SK-N-SH treated with all-trans-retinoic acid at 6 μM for 48 hours (cell line): ENCODE results near the gene THEMIS.

ENCODE experiments used
- ATAC-seq: fragments of 200-7000 bp; cut with Tn5 transposase; 3 replicates; pipeline ENCODE4 v1.9.1; 2020; ENCODE audit warnings: mild to moderate bottlenecking, moderate library complexity
- ARNTL ChIP-seq: fragments of 450-650 bp; formaldehyde crosslinking; IDR thresholded peaks from 2 replicates; pipeline ENCODE4 v1.5.0; 2020; ENCODE audit warnings: low read depth, mild to moderate bottlenecking, moderate library complexity, borderline replicate concordance
- BACH2 ChIP-seq: fragments of 250-450 bp; sonication (Bioruptor Pico); IDR thresholded peaks from 2 replicates; pipeline ENCODE4 v1.9.0; 2021; ENCODE audit warnings: mild to moderate bottlenecking, borderline replicate concordance
- CSDC2 ChIP-seq: fragments of 250-450 bp; sonication (Bioruptor Pico); IDR thresholded peaks from 2 replicates; pipeline ENCODE4 v1.5.0; 2020; ENCODE audit warnings: mild to moderate bottlenecking, moderate library complexity
- ESRRG ChIP-seq: fragments of 250-450 bp; sonication (Bioruptor Pico); IDR thresholded peaks from 2 replicates; pipeline ENCODE4 v1.6.1; 2021; ENCODE audit warnings: mild to moderate bottlenecking
- GLIS3 ChIP-seq: fragments of 250-450 bp; sonication (Bioruptor Pico); IDR thresholded peaks from 2 replicates; pipeline ENCODE4 v1.5.0; 2020; ENCODE audit warnings: mild to moderate bottlenecking, moderate library complexity
- ISL1 ChIP-seq: fragments of 250-450 bp; sonication (Bioruptor Pico); IDR thresholded peaks from 2 replicates; pipeline ENCODE4 v2.1.2; 2022; ENCODE audit warnings: mild to moderate bottlenecking, moderate library complexity
- OSR1 ChIP-seq: fragments of 250-450 bp; sonication (Bioruptor Pico); IDR thresholded peaks from 2 replicates; pipeline ENCODE4 v1.8.0; 2022; ENCODE audit warnings: moderate library complexity, mild to moderate bottlenecking, inconsistent platforms
- RARB ChIP-seq: fragments of 250-450 bp; sonication (Bioruptor Pico); IDR thresholded peaks from 2 replicates; pipeline ENCODE4 v1.8.0; 2021; ENCODE audit warnings: mild to moderate bottlenecking, moderate library complexity
- SNAI2 ChIP-seq: fragments of 250-450 bp; sonication (Bioruptor Pico); IDR thresholded peaks from 2 replicates; pipeline ENCODE4 v1.5.0; 2020; ENCODE audit warnings: mild to moderate bottlenecking, moderate library complexity
- TCF4 ChIP-seq: fragments of 250-450 bp; sonication (Bioruptor Pico); IDR thresholded peaks from 2 replicates; pipeline ENCODE4 v1.8.0; 2021; ENCODE audit warnings: mild to moderate bottlenecking, moderate library complexity, borderline replicate concordance
- ZC3H10 ChIP-seq: fragments of 250-450 bp; sonication (Bioruptor Pico); IDR thresholded peaks from 2 replicates; pipeline ENCODE4 v1.5.1; 2021; ENCODE audit warnings: mild to moderate bottlenecking, moderate library complexity
- ZFP3 ChIP-seq: fragments of 250-450 bp; sonication (Bioruptor Pico); IDR thresholded peaks from 2 replicates; pipeline ENCODE4 v1.5.0; 2020; ENCODE audit warnings: mild to moderate bottlenecking, moderate library complexity
- ZFP30 ChIP-seq: fragments of 450-650 bp; formaldehyde crosslinking; IDR thresholded peaks from 2 replicates; pipeline ENCODE4 v1.5.0; 2022; ENCODE audit warnings: mild to moderate bottlenecking, moderate library complexity
- ZNF565 ChIP-seq: fragments of 450-650 bp; formaldehyde crosslinking; conservative IDR thresholded peaks from 2 replicates; pipeline ENCODE4 v1.5.0; 2020; ENCODE audit warnings: low read depth, mild to moderate bottlenecking, moderate library complexity
- ZNF70 ChIP-seq: fragments of 450-650 bp; formaldehyde crosslinking; IDR thresholded peaks from 2 replicates; pipeline ENCODE4 v1.5.0; 2020; ENCODE audit warnings: mild to moderate bottlenecking, moderate library complexity
- ZNF8 ChIP-seq: fragments of 450-650 bp; formaldehyde crosslinking; IDR thresholded peaks from 2 replicates; pipeline ENCODE4 v1.5.0; 2020; ENCODE audit warnings: mild to moderate bottlenecking, moderate library complexity
- TF ChIP-seq, protein P1 (sequence below): fragments of 250-450 bp; sonication (Bioruptor Pico); IDR thresholded peaks from 2 replicates; pipeline ENCODE4 v1.8.0; 2020; ENCODE audit warnings: mild to moderate bottlenecking, moderate library complexity, borderline replicate concordance
- TF ChIP-seq, protein P2 (sequence below): fragments of 250-450 bp; sonication (Bioruptor Pico); IDR thresholded peaks from 2 replicates; pipeline ENCODE4 v1.5.1; 2021; ENCODE audit warnings: mild to moderate bottlenecking, moderate library complexity
- TF ChIP-seq, protein P3 (sequence below): fragments of 250-450 bp; sonication (Bioruptor Pico); IDR thresholded peaks from 2 replicates; pipeline ENCODE4 v1.8.0; 2021; ENCODE audit warnings: low read depth, mild to moderate bottlenecking, moderate library complexity, borderline replicate concordance
- TF ChIP-seq, protein P4 (sequence below): fragments of 250-450 bp; sonication (Bioruptor Pico); IDR thresholded peaks from 2 replicates; pipeline ENCODE4 v1.5.1; 2020; ENCODE audit warnings: low read depth, mild to moderate bottlenecking, moderate library complexity

THEMIS gene

DNA sequence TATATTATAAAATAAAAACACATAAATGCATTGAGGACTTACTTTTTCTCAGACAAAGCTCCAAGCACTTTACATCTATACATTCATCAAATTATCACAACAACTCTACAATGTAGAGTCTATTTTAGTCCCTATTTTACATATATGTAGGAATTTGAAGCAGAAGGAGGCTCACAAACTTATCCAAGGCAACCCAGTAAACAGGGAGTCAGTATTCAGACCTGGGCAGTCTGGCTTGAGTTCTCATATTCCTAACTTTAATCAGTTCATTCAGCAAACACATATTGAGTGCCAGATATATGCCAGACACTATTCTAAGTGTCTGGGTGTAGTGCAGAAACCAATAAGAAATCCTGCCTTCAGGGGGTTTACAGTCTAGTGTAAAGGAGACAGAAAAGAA lies 194.6 kb downstream of the THEMIS start:
- TF ChIP-seq ZNF565 (no peak), ZNF70 (CRISPR knock-in tag) (no peak), ESRRG (CRISPR knock-in tag) (no peak), ZFP3 (no peak), OSR1 (CRISPR knock-in tag) (no peak), CSDC2 (CRISPR knock-in tag) (no peak), ZFP30 (CRISPR knock-in tag) (no peak), BACH2 (CRISPR knock-in tag) (no peak), ZNF8 (CRISPR knock-in tag) (no peak), ISL1 (no peak), RARB (no peak)
- TF ChIP-seq, protein P1, sequence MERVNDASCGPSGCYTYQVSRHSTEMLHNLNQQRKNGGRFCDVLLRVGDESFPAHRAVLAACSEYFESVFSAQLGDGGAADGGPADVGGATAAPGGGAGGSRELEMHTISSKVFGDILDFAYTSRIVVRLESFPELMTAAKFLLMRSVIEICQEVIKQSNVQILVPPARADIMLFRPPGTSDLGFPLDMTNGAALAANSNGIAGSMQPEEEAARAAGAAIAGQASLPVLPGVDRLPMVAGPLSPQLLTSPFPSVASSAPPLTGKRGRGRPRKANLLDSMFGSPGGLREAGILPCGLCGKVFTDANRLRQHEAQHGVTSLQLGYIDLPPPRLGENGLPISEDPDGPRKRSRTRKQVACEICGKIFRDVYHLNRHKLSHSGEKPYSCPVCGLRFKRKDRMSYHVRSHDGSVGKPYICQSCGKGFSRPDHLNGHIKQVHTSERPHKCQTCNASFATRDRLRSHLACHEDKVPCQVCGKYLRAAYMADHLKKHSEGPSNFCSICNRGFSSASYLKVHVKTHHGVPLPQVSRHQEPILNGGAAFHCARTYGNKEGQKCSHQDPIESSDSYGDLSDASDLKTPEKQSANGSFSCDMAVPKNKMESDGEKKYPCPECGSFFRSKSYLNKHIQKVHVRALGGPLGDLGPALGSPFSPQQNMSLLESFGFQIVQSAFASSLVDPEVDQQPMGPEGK (CRISPR knock-in tag), result no peak
- TF ChIP-seq, protein P2, sequence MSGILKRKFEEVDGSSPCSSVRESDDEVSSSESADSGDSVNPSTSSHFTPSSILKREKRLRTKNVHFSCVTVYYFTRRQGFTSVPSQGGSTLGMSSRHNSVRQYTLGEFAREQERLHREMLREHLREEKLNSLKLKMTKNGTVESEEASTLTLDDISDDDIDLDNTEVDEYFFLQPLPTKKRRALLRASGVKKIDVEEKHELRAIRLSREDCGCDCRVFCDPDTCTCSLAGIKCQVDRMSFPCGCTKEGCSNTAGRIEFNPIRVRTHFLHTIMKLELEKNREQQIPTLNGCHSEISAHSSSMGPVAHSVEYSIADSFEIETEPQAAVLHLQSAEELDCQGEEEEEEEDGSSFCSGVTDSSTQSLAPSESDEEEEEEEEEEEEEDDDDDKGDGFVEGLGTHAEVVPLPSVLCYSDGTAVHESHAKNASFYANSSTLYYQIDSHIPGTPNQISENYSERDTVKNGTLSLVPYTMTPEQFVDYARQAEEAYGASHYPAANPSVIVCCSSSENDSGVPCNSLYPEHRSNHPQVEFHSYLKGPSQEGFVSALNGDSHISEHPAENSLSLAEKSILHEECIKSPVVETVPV (CRISPR knock-in tag), result no peak
- TF ChIP-seq, protein P3, sequence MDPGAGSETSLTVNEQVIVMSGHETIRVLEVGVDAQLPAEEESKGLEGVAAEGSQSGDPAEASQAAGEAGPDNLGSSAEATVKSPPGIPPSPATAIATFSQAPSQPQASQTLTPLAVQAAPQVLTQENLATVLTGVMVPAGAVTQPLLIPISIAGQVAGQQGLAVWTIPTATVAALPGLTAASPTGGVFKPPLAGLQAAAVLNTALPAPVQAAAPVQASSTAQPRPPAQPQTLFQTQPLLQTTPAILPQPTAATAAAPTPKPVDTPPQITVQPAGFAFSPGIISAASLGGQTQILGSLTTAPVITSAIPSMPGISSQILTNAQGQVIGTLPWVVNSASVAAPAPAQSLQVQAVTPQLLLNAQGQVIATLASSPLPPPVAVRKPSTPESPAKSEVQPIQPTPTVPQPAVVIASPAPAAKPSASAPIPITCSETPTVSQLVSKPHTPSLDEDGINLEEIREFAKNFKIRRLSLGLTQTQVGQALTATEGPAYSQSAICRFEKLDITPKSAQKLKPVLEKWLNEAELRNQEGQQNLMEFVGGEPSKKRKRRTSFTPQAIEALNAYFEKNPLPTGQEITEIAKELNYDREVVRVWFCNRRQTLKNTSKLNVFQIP (CRISPR knock-in tag), result no peak
- no peak for ATAC-seq

DNA sequence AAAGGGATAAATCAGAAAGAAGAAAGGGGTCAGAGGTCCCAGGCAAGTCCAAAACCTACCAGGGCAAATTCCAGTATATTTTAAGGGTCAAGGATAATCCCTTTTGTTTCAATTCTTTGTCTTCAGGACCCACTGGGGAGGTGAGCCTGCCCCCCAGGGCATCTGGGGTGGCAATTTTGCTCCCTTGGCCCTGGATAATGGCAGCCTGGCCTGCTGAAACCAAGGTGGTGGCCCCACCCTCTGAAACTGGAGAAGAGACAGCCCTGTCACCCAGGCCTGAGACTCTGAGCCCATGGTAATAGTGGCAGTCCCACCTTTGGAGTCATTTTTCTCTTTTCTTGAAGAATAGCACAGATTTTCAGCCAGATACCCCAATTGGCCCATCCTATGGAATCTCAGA lies 205.8 kb downstream of the THEMIS start:
- no peak for ATAC-seq
- TF ChIP-seq ZFP3 (no peak), CSDC2 (CRISPR knock-in tag) (no peak), ZNF70 (CRISPR knock-in tag) (no peak)
- TF ChIP-seq, protein P3 (CRISPR knock-in tag), result no peak

DNA sequence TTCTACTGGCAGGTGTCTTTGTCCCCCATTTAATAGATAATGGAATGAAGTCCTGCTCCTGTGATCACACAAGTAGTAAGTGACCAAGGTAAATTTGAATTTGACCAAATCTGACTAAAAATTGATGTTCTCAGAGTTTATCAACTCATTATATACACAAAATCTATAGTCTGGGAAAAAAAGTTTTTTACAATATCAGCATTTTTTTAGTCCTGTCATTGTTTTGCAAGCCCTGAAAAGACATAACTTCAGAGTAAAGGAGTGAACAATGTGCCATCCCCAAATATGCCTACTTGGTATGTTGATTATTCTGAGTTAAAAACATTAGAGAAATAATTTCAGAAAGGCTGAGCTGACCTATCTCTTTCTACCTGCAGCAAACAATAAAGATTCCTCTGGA lies 209.7 kb downstream of the THEMIS start:
- TF ChIP-seq ARNTL (CRISPR knock-in tag) (no peak), GLIS3 (CRISPR knock-in tag) (no peak), ZC3H10 (CRISPR knock-in tag) (no peak), TCF4 (CRISPR knock-in tag) (no peak), ZNF8 (CRISPR knock-in tag) (no peak), ESRRG (CRISPR knock-in tag) (no peak)
- ATAC-seq, result no peak

DNA sequence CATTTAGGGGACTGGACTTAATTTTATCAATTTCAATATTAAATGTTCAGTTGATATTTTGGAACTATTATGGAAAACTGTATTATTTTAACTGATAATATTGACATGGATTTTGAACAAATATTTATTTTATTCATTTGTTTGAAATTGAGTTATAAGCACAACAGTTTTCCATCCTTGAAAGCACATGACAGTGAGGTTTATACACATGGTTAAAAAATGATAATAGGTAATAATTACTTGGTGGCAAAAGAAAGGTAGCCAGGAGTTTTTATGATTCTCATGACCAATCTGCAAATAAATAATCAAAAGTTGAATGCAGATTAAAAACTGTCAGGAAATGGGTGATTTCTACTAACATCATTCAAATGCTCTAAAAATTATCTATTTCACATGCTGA lies 210.3 kb downstream of the THEMIS start:
- TF ChIP-seq ZFP3, result no peak
- no peak for TF ChIP-seq ISL1
- TF ChIP-seq SNAI2 (CRISPR knock-in tag), result no peak
- TF ChIP-seq TCF4 (CRISPR knock-in tag), result no peak
- TF ChIP-seq, protein P4, sequence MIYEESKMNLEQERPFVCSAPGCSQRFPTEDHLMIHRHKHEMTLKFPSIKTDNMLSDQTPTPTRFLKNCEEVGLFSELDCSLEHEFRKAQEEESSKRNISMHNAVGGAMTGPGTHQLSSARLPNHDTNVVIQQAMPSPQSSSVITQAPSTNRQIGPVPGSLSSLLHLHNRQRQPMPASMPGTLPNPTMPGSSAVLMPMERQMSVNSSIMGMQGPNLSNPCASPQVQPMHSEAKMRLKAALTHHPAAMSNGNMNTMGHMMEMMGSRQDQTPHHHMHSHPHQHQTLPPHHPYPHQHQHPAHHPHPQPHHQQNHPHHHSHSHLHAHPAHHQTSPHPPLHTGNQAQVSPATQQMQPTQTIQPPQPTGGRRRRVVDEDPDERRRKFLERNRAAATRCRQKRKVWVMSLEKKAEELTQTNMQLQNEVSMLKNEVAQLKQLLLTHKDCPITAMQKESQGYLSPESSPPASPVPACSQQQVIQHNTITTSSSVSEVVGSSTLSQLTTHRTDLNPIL (CRISPR knock-in tag), result no peak
- TF ChIP-seq, protein P2 (CRISPR knock-in tag), result no peak
- ATAC-seq, result no peak
